SJCRH30 (cell line): Measurements from ENCODE around the gene MBOAT2. TPM values are rescaled to one million over a fixed set of nuclear protein-coding genes. Genes with fewer than 3 reads are reported as not detected.

Experiments used
- DNase-seq, 2 experiments: peaks; one replicate each; pipeline ENCODE4 v3.0.0-alpha.2; 2015 to 2020
- H3K27ac ChIP-seq: fragments of 250-450 bp; sonication (Bioruptor Pico); 2 replicates; pipeline ENCODE4 v1.5.1; 2020; ENCODE audit warnings: mild to moderate bottlenecking, moderate library complexity
- H3K27me3 ChIP-seq: fragments of 250-450 bp; sonication (Bioruptor Pico); 2 replicates; pipeline ENCODE4 v1.5.1; 2020; ENCODE audit warnings: mild to moderate bottlenecking, moderate library complexity
- H3K36me3 ChIP-seq: fragments of 250-450 bp; sonication (Bioruptor Pico); 2 replicates; pipeline ENCODE4 v1.5.1; 2020; ENCODE audit warnings: mild to moderate bottlenecking, moderate library complexity
- H3K4me1 ChIP-seq: fragments of 250-450 bp; sonication (Bioruptor Pico); 2 replicates; pipeline ENCODE4 v1.5.1; 2020; ENCODE audit warnings: mild to moderate bottlenecking, moderate library complexity
- H3K4me3 ChIP-seq: fragments of 250-450 bp; sonication (Bioruptor Pico); 2 replicates; pipeline ENCODE4 v1.5.1; 2020; ENCODE audit warnings: mild to moderate bottlenecking, moderate library complexity
- H3K9me3 ChIP-seq: fragments of 250-450 bp; sonication (Bioruptor Pico); replicated peaks from 2 replicates; pipeline ENCODE4 v1.5.1; 2020; ENCODE audit warnings: mild to moderate bottlenecking, moderate library complexity
- total RNA-seq: library from RNA; depleted of rRNA; stranded (reverse); fragments of >200 nt; shearing (Covaris generic); gene quantifications from 2 replicates; pipeline ENCODE4 v1.2.3, GENCODE V29; 2014

MBOAT2 gene
- total RNA-seq, 1 experiment from 2014 or later: 36.0 TPM

DNA sequence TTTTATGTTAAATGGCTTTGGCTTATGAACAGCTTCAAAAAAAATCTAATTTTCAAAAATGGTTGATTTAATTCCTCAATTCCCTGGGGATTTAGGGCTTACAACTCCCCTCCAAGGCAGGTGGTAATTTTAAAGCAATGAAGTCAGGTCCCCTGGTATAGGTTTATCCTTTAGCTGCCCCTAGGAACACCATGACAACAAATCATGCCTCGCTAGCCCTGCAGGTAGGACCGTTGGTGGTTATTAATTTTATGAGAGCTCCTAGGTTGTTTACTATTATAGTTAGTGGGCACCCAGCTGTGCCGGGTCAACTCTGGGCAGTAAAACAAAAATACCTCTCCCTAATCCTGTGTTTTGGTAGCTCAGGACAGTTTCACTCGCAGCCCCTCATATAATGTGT lies 26.2 kb upstream of the MBOAT2 start:
- no peaks in the 10 kb centered on the region for H3K27me3 ChIP-seq
- no peaks in the 10 kb centered on the region for H3K4me1 ChIP-seq
- H3K9me3 ChIP-seq: no peaks in the 10 kb centered on the region
- no peak for DNase-seq
- no peak overlapping the region for H3K4me3 ChIP-seq
- H3K36me3 ChIP-seq: no peaks in the 10 kb centered on the region
- no peak overlapping the region for H3K27ac ChIP-seq

- Histone ChIP-seq H3K4me1 (no peaks in the 10 kb centered on the region), H3K9me3 (no peaks in the 10 kb centered on the region), H3K4me3 (no peak overlapping the region), H3K36me3 (no peaks in the 10 kb centered on the region), H3K27ac (no peak overlapping the region), H3K27me3 (no peaks in the 10 kb centered on the region)
- no peak for DNase-seq
These were observed 24.4 kb upstream of the MBOAT2 start for GRCh38 chr2:9027884-9028283.

DNA sequence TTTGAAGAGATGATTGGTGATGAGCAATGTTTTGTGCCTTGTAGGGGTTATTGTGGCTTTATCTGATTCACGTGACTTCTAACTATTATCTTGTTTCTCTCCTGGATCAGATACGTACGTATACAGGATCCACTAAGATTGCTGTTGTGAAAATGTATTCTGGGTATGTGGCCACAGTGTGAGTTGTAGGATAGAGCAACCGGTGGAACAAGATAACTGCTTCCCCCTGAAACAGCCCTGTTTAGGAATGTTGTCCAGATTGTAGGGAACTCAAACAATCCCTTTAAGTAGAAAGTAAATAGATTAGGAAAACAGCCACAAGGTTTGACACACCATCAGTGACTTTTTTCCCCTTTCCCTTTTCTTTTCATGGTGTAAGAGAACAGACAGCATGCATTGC lies 22.3 kb upstream of the MBOAT2 start:
- no peak for DNase-seq
- H3K9me3 ChIP-seq: no peaks in the 10 kb centered on the region

DNA sequence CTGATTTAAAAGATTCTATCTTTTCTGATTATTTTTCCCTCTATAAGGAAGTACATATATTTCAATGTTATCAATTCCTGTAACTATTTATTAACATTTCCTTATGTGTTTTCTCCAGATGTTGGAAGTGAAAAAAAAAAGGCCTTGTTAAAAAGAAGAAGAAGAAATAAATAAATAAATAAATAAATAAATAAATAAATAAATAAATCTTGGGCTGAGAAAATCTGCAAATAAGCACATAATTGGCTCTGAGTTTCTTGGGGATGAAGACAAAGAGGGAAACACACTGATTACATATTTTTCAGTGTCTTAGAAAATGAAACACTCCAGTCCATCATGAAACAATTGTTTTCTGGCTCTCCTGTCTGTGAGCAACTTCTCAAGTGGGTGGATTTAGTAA lies 21.1 kb upstream of the MBOAT2 start:
- no peaks in the 10 kb centered on the region for H3K9me3 ChIP-seq
- DNase-seq: no peak
- H3K4me3 ChIP-seq: no peak overlapping the region
- H3K4me1 ChIP-seq: no peaks in the 10 kb centered on the region
- no peaks in the 10 kb centered on the region for H3K36me3 ChIP-seq
- no peaks in the 10 kb centered on the region for H3K27me3 ChIP-seq
- no peak overlapping the region for H3K27ac ChIP-seq

More for the DNA sequence above, 22.3 kb upstream of the MBOAT2 start:
- Histone ChIP-seq H3K27ac (no peak overlapping the region), H3K4me1 (no peaks in the 10 kb centered on the region), H3K36me3 (no peaks in the 10 kb centered on the region), H3K4me3 (no peak overlapping the region), H3K27me3 (no peaks in the 10 kb centered on the region)

- no peaks in the 10 kb centered on the region for H3K9me3 ChIP-seq
- H3K36me3 ChIP-seq: no peaks in the 10 kb centered on the region
- no peak overlapping the region for H3K4me3 ChIP-seq
- peaks cover 3% of the 10 kb centered on the region; the same call in 1 of the 2 replicates for H3K27me3 ChIP-seq
- H3K27ac ChIP-seq: no peak overlapping the region
- DNase-seq: peak in 1 of 2 experiments; percentile 12
- no peaks in the 10 kb centered on the region for H3K4me1 ChIP-seq
These were observed 18.2 kb upstream of the MBOAT2 start for GRCh38 chr2:9021563-9022211.

DNA sequence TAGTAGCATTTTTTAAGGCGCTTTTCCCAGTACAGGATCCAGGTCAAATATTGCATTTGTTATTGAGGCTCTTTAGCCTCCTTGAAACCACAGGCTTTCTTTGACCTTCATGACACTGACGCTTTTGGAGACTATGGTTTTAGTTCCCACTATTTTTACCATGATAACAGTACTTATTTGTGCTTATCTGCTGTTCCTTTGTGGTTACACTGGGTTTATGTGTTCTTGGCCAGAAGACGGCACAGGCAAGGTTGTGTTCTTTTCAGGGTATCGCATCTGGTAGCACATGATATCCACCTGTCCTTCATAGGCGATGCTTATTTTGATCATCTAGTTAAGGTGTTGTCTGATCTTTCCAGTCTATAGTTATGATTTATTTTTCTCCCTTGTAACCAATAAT lies 16.8 kb upstream of the MBOAT2 start:
- no peaks in the 10 kb centered on the region for H3K9me3 ChIP-seq
- H3K36me3 ChIP-seq: no peaks in the 10 kb centered on the region
- H3K4me1 ChIP-seq: no peaks in the 10 kb centered on the region
- no peak overlapping the region for H3K4me3 ChIP-seq
- peaks cover 3% of the 10 kb centered on the region; the same call in 1 of the 2 replicates for H3K27me3 ChIP-seq
- no peak for DNase-seq
- H3K27ac ChIP-seq: no peak overlapping the region

DNA sequence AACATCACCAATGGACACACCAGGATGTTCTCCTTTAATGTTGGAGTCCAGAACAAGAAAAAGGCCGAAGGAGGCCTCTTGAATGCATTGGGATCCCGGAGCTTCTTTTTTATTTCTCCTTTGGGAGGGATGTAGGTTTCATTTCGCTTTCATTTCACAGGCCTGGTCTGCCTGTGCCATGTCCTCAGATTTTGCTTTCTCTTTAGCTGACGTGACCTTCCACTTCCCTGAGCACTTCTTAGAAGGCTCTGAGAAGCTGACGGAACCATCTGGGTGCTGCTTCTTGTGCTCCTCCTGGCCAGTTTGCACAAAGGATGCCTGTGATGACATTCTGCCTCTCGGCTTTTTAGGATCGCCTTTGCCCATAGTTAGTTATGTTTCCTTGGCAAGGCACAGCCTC lies 15.1 kb upstream of the MBOAT2 start:
- no peak overlapping the region for H3K4me3 ChIP-seq
- no peaks in the 10 kb centered on the region for H3K4me1 ChIP-seq
- H3K27me3 ChIP-seq: peaks cover 3% of the 10 kb centered on the region; the same call in 1 of the 2 replicates
- DNase-seq: no peak
- H3K36me3 ChIP-seq: no peaks in the 10 kb centered on the region
- no peak overlapping the region for H3K27ac ChIP-seq
- H3K9me3 ChIP-seq: no peaks in the 10 kb centered on the region

GRCh38 chr2:9018109-9018508 lies 14.6 kb upstream of the MBOAT2 start:
- no peaks in the 10 kb centered on the region for H3K9me3 ChIP-seq
- no peak overlapping the region for H3K27ac ChIP-seq
- no peaks in the 10 kb centered on the region for H3K4me1 ChIP-seq
- H3K27me3 ChIP-seq: peaks cover 3% of the 10 kb centered on the region; the same call in 1 of the 2 replicates
- no peak for DNase-seq
- H3K4me3 ChIP-seq: no peak overlapping the region
- H3K36me3 ChIP-seq: no peaks in the 10 kb centered on the region

DNA sequence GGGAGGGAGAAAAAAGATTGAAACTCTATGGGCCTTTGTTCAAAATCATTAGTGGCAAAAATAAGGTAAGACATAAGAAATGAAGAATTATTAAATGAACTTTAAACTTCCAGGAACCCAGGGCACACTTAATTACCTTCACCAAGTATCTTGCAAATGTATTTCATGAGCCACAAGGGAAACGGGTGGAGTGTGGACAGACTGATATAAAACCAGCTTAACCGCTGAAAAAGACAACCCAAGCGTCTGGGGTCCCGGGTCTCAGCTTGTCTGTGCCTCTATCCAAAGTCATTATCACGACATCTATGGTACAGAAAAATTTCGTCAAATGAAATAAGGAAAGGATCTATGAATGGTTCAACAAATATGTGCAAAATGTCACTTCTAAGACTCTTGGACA lies 13.9 kb upstream of the MBOAT2 start:
- Histone ChIP-seq H3K36me3 (no peaks in the 10 kb centered on the region), H3K27me3 (peaks cover 3% of the 10 kb centered on the region; the same call in 1 of the 2 replicates), H3K9me3 (no peaks in the 10 kb centered on the region), H3K4me3 (no peak overlapping the region), H3K4me1 (no peaks in the 10 kb centered on the region), H3K27ac (no peak overlapping the region)
- no peak for DNase-seq

DNA sequence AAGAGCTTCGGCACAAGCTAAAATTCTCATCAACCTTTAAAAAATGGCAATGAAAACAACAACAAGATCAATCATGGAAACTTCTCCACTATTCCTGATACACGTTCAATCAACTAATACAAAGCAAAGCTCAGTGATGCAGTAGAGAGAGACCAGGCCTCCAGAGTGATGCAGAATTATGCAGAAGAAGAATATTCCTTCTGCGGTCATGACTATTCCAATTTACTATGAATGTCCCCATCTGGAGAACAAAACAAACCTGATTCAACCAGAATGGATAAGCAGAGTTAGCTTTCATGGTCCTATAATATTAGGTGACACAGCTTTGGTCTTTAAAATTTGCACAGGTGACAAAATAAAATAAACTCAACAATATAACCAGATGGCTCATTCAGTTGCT lies 12.5 kb upstream of the MBOAT2 start:
- no peaks in the 10 kb centered on the region for H3K9me3 ChIP-seq
- H3K27me3 ChIP-seq: peaks cover 3% of the 10 kb centered on the region; the same call in 1 of the 2 replicates
- no peak for DNase-seq
- H3K27ac ChIP-seq: no peak overlapping the region
- H3K4me3 ChIP-seq: no peak overlapping the region
- no peaks in the 10 kb centered on the region for H3K36me3 ChIP-seq
- H3K4me1 ChIP-seq: no peaks in the 10 kb centered on the region

- Histone ChIP-seq H3K9me3 (no peaks in the 10 kb centered on the region), H3K27me3 (peaks cover 3% of the 10 kb centered on the region; the same call in 1 of the 2 replicates), H3K4me3 (no peak overlapping the region), H3K4me1 (0 out of 2 replicates have a peak, but pooled peaks cover 2% of the 10 kb centered on the region), H3K27ac (no peak overlapping the region), H3K36me3 (no peaks in the 10 kb centered on the region)
- no peak for DNase-seq
These were observed 9.9 kb upstream of the MBOAT2 start for GRCh38 chr2:9013403-9013802.

DNA sequence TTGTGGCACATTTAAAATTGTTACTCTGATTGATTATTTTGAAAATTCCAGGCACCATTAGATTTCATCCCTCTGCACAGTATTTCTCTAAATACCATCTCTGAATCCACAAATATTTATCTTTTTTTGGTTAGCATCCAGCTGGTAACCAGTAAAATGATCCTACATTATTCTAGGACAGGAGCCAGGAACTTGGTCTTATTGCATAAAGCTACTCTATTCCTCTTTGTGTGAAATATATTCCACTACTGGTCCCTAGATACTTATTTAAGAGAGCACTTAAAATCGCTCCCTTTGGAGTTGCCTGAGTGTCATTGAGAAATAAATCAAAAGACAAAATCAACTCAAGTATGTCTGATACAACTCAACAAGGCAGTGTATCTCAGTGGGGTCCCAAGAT lies 7.4 kb upstream of the MBOAT2 start:
- H3K4me3 ChIP-seq: no peak overlapping the region
- no peak overlapping the region for H3K27ac ChIP-seq
- peak in 1 of 2 experiments; percentile 30 for DNase-seq
- no peaks in the 10 kb centered on the region for H3K9me3 ChIP-seq
- 0 out of 2 replicates have a peak, but pooled peaks cover 2% of the 10 kb centered on the region for H3K4me1 ChIP-seq
- no peaks in the 10 kb centered on the region for H3K36me3 ChIP-seq
- H3K27me3 ChIP-seq: no peaks in the 10 kb centered on the region

GRCh38 chr2:9008951-9009664 lies 5.6 kb upstream of the MBOAT2 start:
- Histone ChIP-seq H3K36me3 (no peaks in the 10 kb centered on the region), H3K27ac (no peak overlapping the region), H3K27me3 (no peaks in the 10 kb centered on the region), H3K9me3 (peaks cover 5% of the 10 kb centered on the region), H3K4me1 (peaks cover 8% of the 10 kb centered on the region), H3K4me3 (no peak overlapping the region)
- DNase-seq: no peak

DNA sequence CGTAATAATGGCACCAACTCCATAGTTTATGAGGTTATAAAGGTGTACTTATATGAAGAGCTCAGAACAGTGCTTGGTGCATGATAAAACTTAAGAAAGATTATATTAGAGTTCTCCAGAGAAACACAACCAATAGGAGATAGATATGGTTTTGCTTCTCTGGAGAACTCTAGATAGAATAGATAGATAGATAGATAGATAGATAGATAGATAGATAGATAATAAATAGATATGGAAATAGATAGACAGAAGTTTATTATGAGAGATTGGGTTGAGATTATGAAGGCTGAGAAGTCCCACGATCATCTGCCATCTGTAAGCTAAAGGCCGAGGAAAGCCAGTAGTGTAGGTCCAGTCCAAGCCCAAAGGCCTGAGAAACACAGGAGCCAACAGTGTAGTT lies 2.9 kb upstream of the MBOAT2 start:
- Histone ChIP-seq H3K36me3 (no peaks in the 10 kb centered on the region), H3K4me3 (no peak overlapping the region), H3K4me1 (peaks cover 13% of the 10 kb centered on the region), H3K27me3 (no peaks in the 10 kb centered on the region), H3K9me3 (peaks cover 5% of the 10 kb centered on the region), H3K27ac (no peak overlapping the region)
- DNase-seq: no peak

GRCh38 chr2:9004338-9005204 lies 1.1 kb upstream of the MBOAT2 start:
- H3K36me3 ChIP-seq: no peaks in the 10 kb centered on the region
- H3K9me3 ChIP-seq: peaks cover 5% of the 10 kb centered on the region
- no peaks in the 10 kb centered on the region for H3K27me3 ChIP-seq
- H3K4me1 ChIP-seq: peaks cover 11% of the 10 kb centered on the region
- H3K27ac ChIP-seq: peak overlapping the region; percentile 90
- H3K4me3 ChIP-seq: peak overlapping the region; percentile 88
- DNase-seq: peak in 1 of 2 experiments; percentile 52
